Inferior parietal cortex (tissue), 1 donor: Measurements from ENCODE around the gene PLEKHG4B.
"Not testable (repeated sequence)": the region's sequence is repeated elsewhere in the genome, so short reads cannot be mapped to it uniquely, and the experiment has no call there.

Experiments used
- DNase-seq: peaks from one replicate; pipeline ENCODE4 v3.0.0-alpha.2; 2016; ENCODE audit errors: extremely low spot score

The PLEKHG4B gene

GRCh38 chr5:157126-157715 lies 65.3 kb downstream of the PLEKHG4B start:
- no peak for DNase-seq

GRCh38 chr5:157801-158200 lies 65.8 kb downstream of the PLEKHG4B start:
- DNase-seq, result no peak

GRCh38 chr5:158807-159447 lies 67.0 kb downstream of the PLEKHG4B start:
- no peak for DNase-seq

GRCh38 chr5:159448-160172 lies 67.6 kb downstream of the PLEKHG4B start:
- DNase-seq, result no peak

- DNase-seq, result no peak
Observed at GRCh38 chr5:160173-160510, 68.2 kb downstream of the PLEKHG4B start.

- DNase-seq, result no peak
Observed at GRCh38 chr5:160921-161802, 69.2 kb downstream of the PLEKHG4B start.

GRCh38 chr5:161803-162110 lies 69.8 kb downstream of the PLEKHG4B start:
- no peak for DNase-seq

GRCh38 chr5:162190-162564 lies 70.2 kb downstream of the PLEKHG4B start:
- no peak for DNase-seq

GRCh38 chr5:162565-163337 lies 70.8 kb downstream of the PLEKHG4B start:
- no peak for DNase-seq

GRCh38 chr5:163338-163620 lies 71.3 kb downstream of the PLEKHG4B start:
- DNase-seq, result no peak

- DNase-seq, result no peak
Observed at GRCh38 chr5:163841-164240, 71.9 kb downstream of the PLEKHG4B start.

GRCh38 chr5:164244-164643 lies 72.3 kb downstream of the PLEKHG4B start:
- no peak for DNase-seq

- DNase-seq, result not testable (repeated sequence)
Observed at GRCh38 chr5:164783-165182, 72.8 kb downstream of the PLEKHG4B start.

- DNase-seq, result no peak
Observed at GRCh38 chr5:166441-167372, 74.7 kb downstream of the PLEKHG4B start.

GRCh38 chr5:167511-167910 lies 75.5 kb downstream of the PLEKHG4B start:
- DNase-seq, result no peak

- no peak for DNase-seq
Observed at GRCh38 chr5:167982-168660, 76.2 kb downstream of the PLEKHG4B start.

- DNase-seq, result no peak
Observed at GRCh38 chr5:169071-169727, 77.2 kb downstream of the PLEKHG4B start.

- DNase-seq, result no peak
Observed at GRCh38 chr5:169728-170094, 77.7 kb downstream of the PLEKHG4B start.

- no peak for DNase-seq
Observed at GRCh38 chr5:170971-171800, 79.2 kb downstream of the PLEKHG4B start.
